ENCODE results near the gene ARHGDIA.

ARHGDIA gene

DNA sequence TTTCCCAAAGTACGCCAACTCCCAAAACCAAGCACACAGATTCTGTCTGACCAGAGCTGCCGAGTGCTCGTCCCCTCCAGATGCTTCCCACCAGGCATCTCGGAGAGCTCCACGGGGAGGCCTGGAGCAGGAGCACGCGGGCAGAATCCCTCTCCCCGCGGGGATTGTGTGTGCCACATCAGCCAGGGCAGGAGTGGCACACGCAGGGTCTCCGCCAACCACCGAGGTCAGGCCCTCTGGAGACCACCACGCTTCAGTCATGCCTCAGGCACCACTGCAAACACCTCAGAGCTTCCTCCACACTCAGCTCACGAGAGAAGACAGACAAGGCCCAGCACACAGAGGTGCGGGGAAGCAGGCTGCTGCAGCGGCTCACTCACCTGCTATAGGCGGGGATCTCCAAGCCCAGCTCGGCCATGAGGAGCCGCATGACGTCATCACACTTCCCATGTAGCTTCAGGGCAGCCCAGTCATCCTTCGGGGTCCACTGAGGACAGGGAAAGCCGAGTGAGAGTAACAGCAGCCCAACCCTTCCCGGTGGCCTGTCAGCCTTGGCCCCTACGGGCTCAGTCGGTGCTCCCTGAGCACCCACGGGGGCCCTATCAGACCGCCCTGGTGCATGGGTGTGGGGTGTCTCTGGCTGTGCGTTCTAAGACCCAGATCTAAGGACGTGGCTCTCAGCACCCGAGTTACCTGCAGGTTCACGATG lies 42.4 kb upstream of the ARHGDIA start:
- no peak for DNase-seq (ENCODE audit: low read depth)
- TF ChIP-seq, protein P1, sequence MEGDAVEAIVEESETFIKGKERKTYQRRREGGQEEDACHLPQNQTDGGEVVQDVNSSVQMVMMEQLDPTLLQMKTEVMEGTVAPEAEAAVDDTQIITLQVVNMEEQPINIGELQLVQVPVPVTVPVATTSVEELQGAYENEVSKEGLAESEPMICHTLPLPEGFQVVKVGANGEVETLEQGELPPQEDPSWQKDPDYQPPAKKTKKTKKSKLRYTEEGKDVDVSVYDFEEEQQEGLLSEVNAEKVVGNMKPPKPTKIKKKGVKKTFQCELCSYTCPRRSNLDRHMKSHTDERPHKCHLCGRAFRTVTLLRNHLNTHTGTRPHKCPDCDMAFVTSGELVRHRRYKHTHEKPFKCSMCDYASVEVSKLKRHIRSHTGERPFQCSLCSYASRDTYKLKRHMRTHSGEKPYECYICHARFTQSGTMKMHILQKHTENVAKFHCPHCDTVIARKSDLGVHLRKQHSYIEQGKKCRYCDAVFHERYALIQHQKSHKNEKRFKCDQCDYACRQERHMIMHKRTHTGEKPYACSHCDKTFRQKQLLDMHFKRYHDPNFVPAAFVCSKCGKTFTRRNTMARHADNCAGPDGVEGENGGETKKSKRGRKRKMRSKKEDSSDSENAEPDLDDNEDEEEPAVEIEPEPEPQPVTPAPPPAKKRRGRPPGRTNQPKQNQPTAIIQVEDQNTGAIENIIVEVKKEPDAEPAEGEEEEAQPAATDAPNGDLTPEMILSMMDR (conservative IDR thresholded peaks at IDR 0.05; ENCODE audit: low read depth, low read length) = no peak
- H3K4me3 ChIP-seq (ENCODE audit: low read length) = no peak overlapping the region

DNA sequence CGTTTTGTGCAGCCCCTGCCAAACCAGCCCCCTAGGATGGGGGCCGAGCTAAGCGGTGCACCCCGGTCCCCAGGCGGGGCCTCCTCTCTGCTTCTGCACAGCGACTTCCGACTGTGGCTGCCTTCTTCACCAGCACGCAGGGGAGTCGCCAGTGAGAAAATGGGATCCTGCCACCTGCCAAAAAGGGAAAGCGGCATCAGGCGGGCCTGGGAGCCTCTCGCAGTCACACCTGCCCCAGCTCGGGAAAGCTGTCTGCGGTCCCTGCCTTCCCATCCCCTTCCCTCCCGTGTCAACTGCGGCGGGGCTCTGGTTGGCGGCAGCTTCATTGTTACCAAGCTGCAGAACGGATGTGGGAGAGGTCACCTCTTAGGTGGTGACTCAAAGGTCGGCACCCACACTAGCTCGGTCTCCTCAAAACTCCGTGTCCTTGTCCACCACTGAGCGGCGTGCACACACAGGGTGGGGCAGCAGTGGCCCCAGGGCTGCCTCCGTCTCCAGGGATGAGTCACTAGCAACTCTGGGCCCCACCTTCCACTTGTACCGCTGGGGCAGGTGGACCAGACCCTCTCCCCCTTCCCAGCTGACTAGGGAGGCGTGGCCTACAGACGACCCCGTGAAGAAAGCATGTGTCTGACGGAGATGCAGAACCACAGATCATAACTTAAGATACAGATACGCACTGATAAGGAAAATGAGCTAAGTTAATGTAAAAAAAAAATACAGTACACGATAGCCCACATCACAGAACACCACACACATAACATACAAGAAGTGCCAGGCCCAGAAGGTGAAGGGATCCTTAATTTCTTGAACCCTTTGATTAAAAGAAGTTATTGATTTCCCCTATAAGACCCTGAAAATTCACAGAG lies 41.5 kb upstream of the ARHGDIA start:
- H3K4me3 ChIP-seq (ENCODE audit: low read length) = no peak overlapping the region
- no peak for DNase-seq (ENCODE audit: low read depth)
- TF ChIP-seq, protein P1 (conservative IDR thresholded peaks at IDR 0.05; ENCODE audit: low read depth, low read length) = no peak

DNA sequence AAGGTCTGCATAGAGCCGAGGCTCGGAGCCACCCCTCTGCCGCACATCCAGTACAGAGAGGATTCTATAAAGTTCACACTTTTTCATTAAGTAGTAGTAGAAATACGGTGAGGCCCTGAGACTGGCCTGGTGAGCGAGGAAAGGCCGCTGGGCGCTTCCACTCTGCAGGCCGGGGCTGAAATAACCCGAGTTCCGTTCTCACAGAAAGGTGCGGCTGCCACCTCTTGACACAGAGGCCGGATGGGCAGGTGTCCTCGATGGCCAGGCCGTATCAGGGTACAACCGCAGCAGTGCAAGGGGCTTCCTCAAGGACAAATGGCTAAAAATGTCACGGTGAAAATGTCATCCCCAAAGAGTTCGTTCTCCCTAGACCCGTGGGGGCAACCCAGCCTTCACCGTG lies 40.8 kb upstream of the ARHGDIA start:
- no peak for DNase-seq (ENCODE audit: low read depth)
- TF ChIP-seq, protein P1 (conservative IDR thresholded peaks at IDR 0.05; ENCODE audit: low read depth, low read length) = no peak
- no peak overlapping the region for H3K4me3 ChIP-seq (ENCODE audit: low read length)

DNA sequence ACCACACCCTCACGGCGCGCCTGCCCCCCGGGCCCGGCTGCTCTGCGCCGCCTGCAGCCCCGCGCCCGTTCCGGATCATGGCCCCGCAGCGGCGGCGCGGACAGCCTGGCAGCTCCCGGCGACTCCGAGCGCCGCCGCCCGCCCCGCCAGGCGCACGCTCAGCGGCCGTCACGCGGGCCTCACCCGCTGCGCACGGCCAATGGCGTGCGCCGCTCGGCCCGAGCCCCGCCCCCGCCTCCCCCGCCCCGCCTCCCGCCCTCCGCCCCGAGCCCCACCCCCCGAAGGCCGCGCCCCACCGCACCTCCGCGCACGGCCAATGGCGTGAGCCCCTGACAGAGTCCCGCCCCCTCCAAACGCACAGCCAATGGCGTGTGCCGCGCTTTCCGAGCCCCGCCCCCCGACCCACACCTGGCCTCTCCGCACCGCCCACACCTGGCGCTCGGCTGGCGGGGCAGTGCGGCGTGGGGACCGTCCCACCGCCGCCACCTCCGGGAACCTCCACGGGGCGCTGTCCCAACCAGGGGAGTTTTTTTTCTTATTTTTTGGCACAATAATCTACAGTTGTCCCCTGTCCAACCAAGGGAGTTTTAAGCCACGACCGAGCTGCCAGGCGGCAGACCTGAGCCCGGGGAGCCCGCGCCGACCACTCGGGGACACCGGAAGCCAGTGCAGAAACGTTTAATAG lies 40.3 kb upstream of the ARHGDIA start, which contains the start of gene PCYT2:
Gene PCYT2, minus strand, starts transcription at position 123 of the 685 bp plus-strand sequence. Its CDS starts 44 bp downstream, at position 79.
- peak within 1 kb of the TSS; percentile 73 for H3K4me3 ChIP-seq (ENCODE audit: low read length)
- peak; percentile 54 for DNase-seq (ENCODE audit: low read depth)
- TF ChIP-seq, protein P1 (conservative IDR thresholded peaks at IDR 0.05; ENCODE audit: low read depth, low read length) = no peak

DNA sequence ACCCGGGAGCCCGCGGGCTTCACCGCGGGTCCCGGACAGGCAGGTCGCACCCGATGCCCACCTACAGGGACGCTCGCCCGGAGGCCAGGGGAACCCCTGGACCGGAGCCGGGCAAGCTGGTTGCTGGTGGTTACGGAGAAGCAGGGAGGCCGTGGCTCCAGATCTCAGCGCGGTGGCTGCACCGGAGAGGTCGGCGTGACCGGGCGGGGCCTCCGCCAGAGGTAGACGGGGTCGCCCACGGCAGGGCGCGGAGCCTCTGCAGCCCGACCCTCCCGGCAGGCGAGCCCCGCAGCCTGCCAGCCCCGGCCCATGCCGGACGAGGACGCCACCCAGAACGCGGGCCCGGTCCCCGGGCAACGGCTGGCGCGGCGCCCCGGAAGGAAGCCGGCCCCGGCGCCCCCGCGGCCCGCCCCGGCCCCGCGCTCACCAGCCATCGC lies 39.7 kb upstream of the ARHGDIA start:
- DNase-seq (ENCODE audit: low read depth) = no peak
- TF ChIP-seq, protein P1 (conservative IDR thresholded peaks at IDR 0.05; ENCODE audit: low read depth, low read length) = no peak

DNA sequence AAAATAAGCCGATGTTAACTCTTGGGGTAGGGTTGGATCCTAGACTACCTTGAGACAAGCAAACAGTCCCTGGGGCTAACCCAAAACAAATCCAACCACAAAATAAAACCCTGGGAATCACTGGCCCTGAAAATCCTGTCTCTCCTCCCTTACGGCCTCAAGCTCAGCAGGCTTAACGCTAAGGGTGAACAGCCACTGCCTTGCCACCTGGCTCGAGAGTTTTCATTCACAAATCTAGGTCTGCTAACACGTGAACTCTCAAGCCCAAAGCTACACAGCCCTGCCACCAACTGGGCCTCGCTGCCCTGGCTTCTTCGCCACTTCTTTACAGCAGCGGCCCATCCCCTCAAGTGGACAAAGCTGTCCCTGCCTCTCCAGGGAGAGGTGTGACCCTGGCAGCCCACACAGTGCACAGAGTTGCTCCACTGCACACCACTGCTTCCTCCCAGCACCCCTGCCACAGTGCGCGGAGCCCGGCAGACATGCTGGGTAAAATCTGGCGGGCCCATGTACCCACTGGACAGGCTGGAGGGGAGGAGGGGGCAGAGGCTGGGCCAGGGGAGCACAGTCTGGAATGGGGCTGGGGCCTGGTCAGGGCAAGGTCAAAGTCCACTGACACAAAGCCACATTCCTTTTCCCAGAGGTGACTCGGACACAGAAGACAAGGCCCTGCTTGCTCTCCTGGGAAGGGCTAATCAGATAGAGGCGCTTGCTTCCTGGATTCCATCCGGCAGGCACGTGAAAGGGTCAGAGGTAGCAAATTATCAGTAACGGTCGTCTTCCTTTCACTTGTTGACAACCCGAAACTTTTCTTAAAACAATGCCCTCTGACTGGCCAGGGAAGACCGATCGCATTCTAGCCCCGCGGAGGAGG lies 39.1 kb upstream of the ARHGDIA start:
- H3K4me3 ChIP-seq (ENCODE audit: low read length) = peak overlapping the region; percentile 73
- DNase-seq (ENCODE audit: low read depth) = no peak
- TF ChIP-seq, protein P1 (conservative IDR thresholded peaks at IDR 0.05; ENCODE audit: low read depth, low read length) = no peak

More for the DNA sequence above, 39.7 kb upstream of the ARHGDIA start:
- peak overlapping the region; percentile 73 for H3K4me3 ChIP-seq (ENCODE audit: low read length)

All from retinal pigment epithelial cell (primary cell).